ENCODE data around the gene TSKS. TPM values are rescaled to one million over a fixed set of nuclear protein-coding genes. Genes with fewer than 3 reads are reported as not detected.

TSKS gene
- total RNA-seq, 2 experiments from 2014 or later: 0.50 to 0.81 TPM

- POLR2A ChIA-PET: interaction anchor here (0.6 kb wide), 1 partner anchor 18 kb away, joined by 3 read pairs; the partner anchor contains the start of gene TSKS
- intact Hi-C loops (cut with micrococcal nuclease): no loop called here
- peaks cover 20% of the 10 kb centered on the region for H3K36me3 Mint-ChIP-seq (ENCODE audit: low read depth)
- H3K9me3 Mint-ChIP-seq: no peaks in the 10 kb centered on the region
- no peak for TF ChIP-seq CTCF (IDR thresholded peaks at IDR 0.05)
- ATAC-seq: no peak
- H3K27me3 Mint-ChIP-seq: no peaks in the 10 kb centered on the region
- no peak for DNase-seq
- peaks cover 5% of the 10 kb centered on the region for H3K4me1 Mint-ChIP-seq (ENCODE audit: low read depth)
- CTCF ChIA-PET: no interaction called here
- no peak overlapping the region for H3K27ac Mint-ChIP-seq
- H3K4me3 Mint-ChIP-seq: no peak overlapping the region
Observed at GRCh38 chr19:49780861-49781260, 17.8 kb upstream of the TSKS start.

- intact Hi-C loops (cut with micrococcal nuclease): no loop called here
- DNase-seq (no peak), ATAC-seq (no peak)
- CTCF ChIA-PET: no interaction called here
- peak overlapping the region; percentile 16 for H3K27ac Mint-ChIP-seq
- POLR2A ChIA-PET: no interaction called here
- TF ChIP-seq CTCF (IDR thresholded peaks at IDR 0.05): no peak
- H3K27me3 Mint-ChIP-seq: no peaks in the 10 kb centered on the region
- H3K36me3 Mint-ChIP-seq (ENCODE audit: low read depth): peaks cover 17% of the 10 kb centered on the region
- peaks cover 10% of the 10 kb centered on the region for H3K4me1 Mint-ChIP-seq (ENCODE audit: low read depth)
- H3K9me3 Mint-ChIP-seq: no peaks in the 10 kb centered on the region
- no peak overlapping the region for H3K4me3 Mint-ChIP-seq
Observed at GRCh38 chr19:49779731-49780555, 16.8 kb upstream of the TSKS start.

GRCh38 chr19:49776371-49776764 is 13.3 kb upstream of the TSKS start:
- Mint-ChIP-seq H3K36me3 (ENCODE audit: low read depth) (peaks cover 1% of the 10 kb centered on the region), H3K27ac (peak overlapping the region; percentile 26), H3K9me3 (no peaks in the 10 kb centered on the region), H3K4me3 (no peak overlapping the region), H3K4me1 (ENCODE audit: low read depth) (peaks cover 16% of the 10 kb centered on the region), H3K27me3 (no peaks in the 10 kb centered on the region)
- DNase-seq (no peak), ATAC-seq (no peak)
- CTCF ChIA-PET: interaction anchor here (1.2 kb wide), 1 partner anchor 59 kb away, joined by 4 read pairs; no protein-coding TSS in a partner anchor
- intact Hi-C loops (cut with micrococcal nuclease): no loop called here
- POLR2A ChIA-PET: interaction anchor here (1.0 to 1.1 kb wide), 2 partner anchors 9 to 17 kb away, joined by 3 read pairs; no protein-coding TSS in a partner anchor
- TF ChIP-seq CTCF (IDR thresholded peaks at IDR 0.05): no peak

GRCh38 chr19:49775742-49776370 is 12.8 kb upstream of the TSKS start:
- DNase-seq (no peak), ATAC-seq (no peak)
- Mint-ChIP-seq H3K36me3 (ENCODE audit: low read depth) (peaks cover 1% of the 10 kb centered on the region), H3K9me3 (no peaks in the 10 kb centered on the region), H3K27ac (peak overlapping the region; percentile 26), H3K4me3 (no peak overlapping the region), H3K4me1 (ENCODE audit: low read depth) (peaks cover 16% of the 10 kb centered on the region), H3K27me3 (no peaks in the 10 kb centered on the region)
- TF ChIP-seq CTCF (IDR thresholded peaks at IDR 0.05): no peak
- POLR2A ChIA-PET: interaction anchor here (1.0 to 1.1 kb wide), 2 partner anchors 8 to 18 kb away, joined by 3 read pairs; no protein-coding TSS in a partner anchor
- CTCF ChIA-PET: interaction anchor here (1.2 kb wide), 1 partner anchor 59 kb away, joined by 4 read pairs; no protein-coding TSS in a partner anchor
- intact Hi-C loops (cut with micrococcal nuclease): no loop called here

GRCh38 chr19:49774969-49775368 is 11.9 kb upstream of the TSKS start:
- POLR2A ChIA-PET: interaction anchor here (1.1 kb wide), 1 partner anchor 7 kb away, joined by 3 read pairs; no protein-coding TSS in a partner anchor
- intact Hi-C loops (cut with micrococcal nuclease): no loop called here
- peaks cover 16% of the 10 kb centered on the region for H3K4me1 Mint-ChIP-seq (ENCODE audit: low read depth)
- peaks cover 1% of the 10 kb centered on the region for H3K36me3 Mint-ChIP-seq (ENCODE audit: low read depth)
- CTCF ChIA-PET: no interaction called here
- no peaks in the 10 kb centered on the region for H3K27me3 Mint-ChIP-seq
- ATAC-seq (no peak), DNase-seq (no peak)
- no peak overlapping the region for H3K27ac Mint-ChIP-seq
- H3K9me3 Mint-ChIP-seq: no peaks in the 10 kb centered on the region
- no peak overlapping the region for H3K4me3 Mint-ChIP-seq
- no peak for TF ChIP-seq CTCF (IDR thresholded peaks at IDR 0.05)

All from activated CD8-positive, alpha-beta T cell treated with anti-CD3 and anti-CD28 coated beads for 36 hours (primary cell).